22Rv1 (cell line): Measurements from ENCODE around the gene ZNF362.

Experiments used
- H3K27ac ChIP-seq: fragments of 450-650 bp; 2 replicates; pipeline ENCODE4 v1.5.1; 2017
- ZFX ChIP-seq: fragments of 450-650 bp; IDR thresholded peaks from 2 replicates; pipeline ENCODE4 v1.6.1; 2017; ENCODE audit warnings: antibody characterized with exemption, borderline replicate concordance
- TF ChIP-seq, protein P1 (sequence below): fragments of 450-650 bp; IDR thresholded peaks from 2 replicates; pipeline ENCODE4 v1.5.1; 2017; ENCODE audit warnings: mild to moderate bottlenecking

Gene ZNF362

DNA sequence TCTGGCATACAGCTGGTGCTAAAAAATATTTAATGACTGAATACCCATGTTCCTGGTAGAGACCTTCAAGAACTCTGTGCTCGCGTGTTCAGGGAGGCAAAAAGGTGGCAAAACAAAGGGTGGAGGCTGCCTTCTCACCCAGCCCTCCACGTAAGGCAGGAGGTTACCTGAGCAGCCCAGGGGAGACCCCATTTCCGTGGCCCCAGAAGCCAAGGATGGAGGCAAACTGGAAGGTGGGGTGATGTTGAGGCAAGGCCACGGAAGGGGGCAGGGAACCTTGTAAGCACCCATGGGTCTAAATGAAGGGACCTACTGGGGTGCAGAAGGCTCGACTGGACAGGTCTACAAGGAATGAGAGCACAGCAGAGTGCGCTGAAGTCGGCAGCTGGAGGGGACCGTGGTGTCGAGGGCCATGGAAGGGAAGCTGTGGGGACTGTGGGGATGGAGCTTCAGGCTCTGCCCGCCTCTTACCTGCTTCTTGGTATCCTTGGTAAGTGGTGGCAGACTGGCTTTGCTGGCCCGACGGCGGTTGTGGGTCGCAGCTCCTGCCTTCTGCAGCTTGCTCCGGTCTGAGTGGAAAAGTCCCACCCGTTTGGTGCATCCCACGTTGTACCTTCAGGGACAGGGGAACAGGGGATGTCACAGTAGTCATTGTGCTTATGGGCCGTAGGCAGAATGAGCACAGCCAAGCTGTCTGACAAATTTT lies 73.5 kb downstream of the ZNF362 start:
- H3K27ac ChIP-seq: no peak overlapping the region
- TF ChIP-seq, protein P1, sequence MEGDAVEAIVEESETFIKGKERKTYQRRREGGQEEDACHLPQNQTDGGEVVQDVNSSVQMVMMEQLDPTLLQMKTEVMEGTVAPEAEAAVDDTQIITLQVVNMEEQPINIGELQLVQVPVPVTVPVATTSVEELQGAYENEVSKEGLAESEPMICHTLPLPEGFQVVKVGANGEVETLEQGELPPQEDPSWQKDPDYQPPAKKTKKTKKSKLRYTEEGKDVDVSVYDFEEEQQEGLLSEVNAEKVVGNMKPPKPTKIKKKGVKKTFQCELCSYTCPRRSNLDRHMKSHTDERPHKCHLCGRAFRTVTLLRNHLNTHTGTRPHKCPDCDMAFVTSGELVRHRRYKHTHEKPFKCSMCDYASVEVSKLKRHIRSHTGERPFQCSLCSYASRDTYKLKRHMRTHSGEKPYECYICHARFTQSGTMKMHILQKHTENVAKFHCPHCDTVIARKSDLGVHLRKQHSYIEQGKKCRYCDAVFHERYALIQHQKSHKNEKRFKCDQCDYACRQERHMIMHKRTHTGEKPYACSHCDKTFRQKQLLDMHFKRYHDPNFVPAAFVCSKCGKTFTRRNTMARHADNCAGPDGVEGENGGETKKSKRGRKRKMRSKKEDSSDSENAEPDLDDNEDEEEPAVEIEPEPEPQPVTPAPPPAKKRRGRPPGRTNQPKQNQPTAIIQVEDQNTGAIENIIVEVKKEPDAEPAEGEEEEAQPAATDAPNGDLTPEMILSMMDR: no peak
- TF ChIP-seq ZFX: no peak

DNA sequence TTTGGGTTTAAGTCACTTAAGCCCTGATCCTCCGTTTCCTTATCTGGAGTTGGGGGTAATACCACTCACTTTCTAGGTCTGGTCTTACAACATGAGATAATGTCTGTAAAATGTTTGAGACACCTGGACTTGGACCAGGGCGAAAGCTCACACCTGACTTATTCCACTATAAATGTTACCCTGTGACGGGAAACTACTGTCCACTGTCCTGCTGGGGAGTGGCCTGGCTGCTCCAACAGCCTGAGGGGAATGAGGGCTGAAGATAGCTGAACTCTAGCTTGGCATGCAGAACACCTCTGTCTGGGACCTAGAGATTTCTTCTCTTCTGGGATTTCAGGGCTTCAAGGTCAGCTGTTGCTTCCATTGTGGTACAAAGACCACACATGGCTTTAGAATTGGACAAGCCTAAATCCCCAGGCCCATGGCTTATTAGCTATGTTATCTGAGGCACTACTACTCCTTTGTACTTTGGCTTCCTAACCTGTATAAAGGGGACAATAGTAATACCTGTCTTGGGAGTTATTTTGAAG lies 74.1 kb downstream of the ZNF362 start:
- TF ChIP-seq, protein P1: no peak
- no peak for TF ChIP-seq ZFX
- no peak overlapping the region for H3K27ac ChIP-seq

DNA sequence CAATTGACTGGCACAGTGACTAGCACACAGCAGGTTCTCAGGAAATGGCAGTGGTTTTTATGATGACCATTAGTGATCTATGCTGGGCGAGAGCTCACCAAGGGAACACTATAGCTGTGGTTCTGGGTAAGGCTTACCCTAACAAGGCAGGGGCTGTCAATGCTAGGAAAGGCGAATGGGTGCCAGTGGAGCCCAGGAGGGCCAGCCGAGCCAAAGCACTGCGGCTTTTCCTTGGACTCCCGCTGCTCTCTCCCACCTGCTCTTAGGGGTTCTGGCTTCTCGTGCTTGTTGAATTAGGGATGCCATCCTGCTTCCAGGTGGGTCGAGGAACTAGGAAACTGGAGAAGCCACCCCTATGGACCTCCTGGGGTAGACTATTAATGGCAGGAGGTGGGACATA lies 74.6 kb downstream of the ZNF362 start:
- no peak overlapping the region for H3K27ac ChIP-seq

DNA sequence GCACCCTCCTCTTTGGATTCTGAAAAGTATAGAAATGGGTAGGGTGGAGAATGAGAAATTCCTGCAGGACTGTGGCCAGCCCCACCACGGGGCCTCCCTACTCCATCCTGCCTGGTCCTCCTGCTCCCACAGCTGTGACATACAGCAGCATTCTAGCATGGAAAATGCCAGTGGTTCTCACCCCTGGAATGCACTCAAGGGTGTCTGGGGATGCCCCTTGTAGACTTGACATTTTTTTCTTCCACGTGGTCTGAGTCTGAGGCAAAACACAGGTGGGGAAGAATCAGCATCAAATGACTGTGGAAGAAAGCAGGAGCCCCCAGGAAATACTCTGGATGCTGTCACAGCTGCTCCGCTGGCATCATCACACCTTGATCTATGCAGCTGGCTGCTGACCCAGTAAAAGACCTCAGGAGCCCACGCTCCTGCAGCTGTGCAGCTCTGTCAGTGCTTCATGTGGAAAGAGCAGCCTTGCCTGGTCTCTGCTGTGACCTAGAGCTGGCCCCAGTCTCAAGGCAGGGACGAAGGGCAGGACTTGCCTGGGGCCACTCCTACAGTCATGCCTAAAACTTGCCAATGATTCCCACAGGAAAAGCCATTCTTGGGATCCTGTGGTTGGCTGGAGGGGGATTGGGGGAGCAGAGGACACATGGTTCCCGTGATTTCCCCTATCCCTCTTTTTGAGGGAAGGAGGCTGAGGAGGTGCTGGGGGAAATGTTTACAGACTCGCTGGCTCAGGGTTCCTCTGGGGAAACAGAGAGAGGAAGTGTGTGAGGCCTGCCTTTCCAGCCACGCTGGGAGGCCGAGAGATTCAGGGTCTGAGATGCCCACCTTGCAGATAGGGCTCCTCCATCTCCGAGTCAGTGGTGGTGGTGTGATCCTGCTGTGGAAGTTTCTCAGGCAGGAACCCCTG lies 75.4 kb downstream of the ZNF362 start:
- TF ChIP-seq, protein P1: no peak
- TF ChIP-seq ZFX: no peak
- no peak overlapping the region for H3K27ac ChIP-seq

More for the DNA sequence above, 74.6 kb downstream of the ZNF362 start:
- TF ChIP-seq, protein P1: no peak
- TF ChIP-seq ZFX: no peak

DNA sequence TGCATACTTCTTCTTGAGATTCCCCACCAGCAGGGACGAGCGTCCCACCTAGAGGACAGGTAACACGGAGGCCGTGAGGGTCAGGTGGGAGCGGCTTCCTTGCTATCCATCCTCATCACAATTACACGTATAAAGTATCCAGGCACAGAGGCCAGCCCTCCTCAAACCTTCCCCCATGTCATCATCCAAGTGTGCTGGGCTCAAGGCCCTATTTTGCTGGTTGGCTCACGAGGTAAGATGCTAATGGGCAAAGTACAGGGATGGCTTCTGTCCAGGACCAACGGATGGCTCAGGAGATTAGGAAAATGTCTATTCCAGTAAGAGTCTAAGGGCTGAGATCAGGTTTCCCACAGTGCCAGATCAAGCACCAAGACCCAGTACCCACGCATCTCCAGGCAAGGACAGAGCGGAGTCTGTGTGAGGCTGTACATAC lies 76.1 kb downstream of the ZNF362 start:
- H3K27ac ChIP-seq: no peak overlapping the region
- TF ChIP-seq ZFX: no peak
- TF ChIP-seq, protein P1: no peak

DNA sequence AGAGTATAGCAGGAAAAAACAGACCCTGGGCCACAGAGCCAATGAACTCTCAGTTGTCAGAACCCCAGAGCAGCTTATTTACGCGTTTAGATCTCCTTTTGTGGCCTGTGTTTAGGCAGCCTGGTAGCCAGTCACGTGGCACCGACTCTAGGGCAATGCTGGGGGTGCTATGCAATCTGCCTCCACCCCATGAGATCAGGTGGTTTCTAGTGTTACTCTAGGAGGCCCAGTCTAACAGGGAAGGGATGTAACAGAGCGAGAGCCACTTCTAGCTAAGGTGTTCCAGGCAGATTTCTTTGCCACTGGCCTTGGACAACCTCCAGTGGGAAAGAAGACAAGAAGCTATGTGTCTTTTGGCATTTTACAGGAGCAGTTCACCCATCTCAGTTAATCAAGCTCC lies 76.6 kb downstream of the ZNF362 start:
- H3K27ac ChIP-seq: no peak overlapping the region
- TF ChIP-seq ZFX: no peak
- TF ChIP-seq, protein P1: no peak
